Endometrial microvascular endothelial cells (primary cell): ENCODE measurements around the gene SCARB2. TPM values are rescaled to one million over a fixed set of nuclear protein-coding genes. Genes with fewer than 3 reads are reported as not detected.
"Not testable (repeated sequence)": the region's sequence is repeated elsewhere in the genome, so short reads cannot be mapped to it uniquely, and the experiment has no call there.

ENCODE experiments used
- in situ Hi-C: cut with HindIII; loops from 2 replicates; pipeline ENCODE4 v1.10.0; 2017; ENCODE audit warnings: low sequenced_read_pairs, low pct_unique_long_range_greater_than_20kb; ENCODE audit errors: inconsistent ontology term
- total RNA-seq: library from RNA; depleted of rRNA; stranded (reverse); fragments of >200 nt; gene quantifications from one replicate; pipeline ENCODE4 v1.2.3, GENCODE V29; 2015; ENCODE audit errors: inconsistent ontology term

SCARB2 gene, protein sequence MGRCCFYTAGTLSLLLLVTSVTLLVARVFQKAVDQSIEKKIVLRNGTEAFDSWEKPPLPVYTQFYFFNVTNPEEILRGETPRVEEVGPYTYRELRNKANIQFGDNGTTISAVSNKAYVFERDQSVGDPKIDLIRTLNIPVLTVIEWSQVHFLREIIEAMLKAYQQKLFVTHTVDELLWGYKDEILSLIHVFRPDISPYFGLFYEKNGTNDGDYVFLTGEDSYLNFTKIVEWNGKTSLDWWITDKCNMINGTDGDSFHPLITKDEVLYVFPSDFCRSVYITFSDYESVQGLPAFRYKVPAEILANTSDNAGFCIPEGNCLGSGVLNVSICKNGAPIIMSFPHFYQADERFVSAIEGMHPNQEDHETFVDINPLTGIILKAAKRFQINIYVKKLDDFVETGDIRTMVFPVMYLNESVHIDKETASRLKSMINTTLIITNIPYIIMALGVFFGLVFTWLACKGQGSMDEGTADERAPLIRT
- 132 TPM for total RNA-seq

DNA sequence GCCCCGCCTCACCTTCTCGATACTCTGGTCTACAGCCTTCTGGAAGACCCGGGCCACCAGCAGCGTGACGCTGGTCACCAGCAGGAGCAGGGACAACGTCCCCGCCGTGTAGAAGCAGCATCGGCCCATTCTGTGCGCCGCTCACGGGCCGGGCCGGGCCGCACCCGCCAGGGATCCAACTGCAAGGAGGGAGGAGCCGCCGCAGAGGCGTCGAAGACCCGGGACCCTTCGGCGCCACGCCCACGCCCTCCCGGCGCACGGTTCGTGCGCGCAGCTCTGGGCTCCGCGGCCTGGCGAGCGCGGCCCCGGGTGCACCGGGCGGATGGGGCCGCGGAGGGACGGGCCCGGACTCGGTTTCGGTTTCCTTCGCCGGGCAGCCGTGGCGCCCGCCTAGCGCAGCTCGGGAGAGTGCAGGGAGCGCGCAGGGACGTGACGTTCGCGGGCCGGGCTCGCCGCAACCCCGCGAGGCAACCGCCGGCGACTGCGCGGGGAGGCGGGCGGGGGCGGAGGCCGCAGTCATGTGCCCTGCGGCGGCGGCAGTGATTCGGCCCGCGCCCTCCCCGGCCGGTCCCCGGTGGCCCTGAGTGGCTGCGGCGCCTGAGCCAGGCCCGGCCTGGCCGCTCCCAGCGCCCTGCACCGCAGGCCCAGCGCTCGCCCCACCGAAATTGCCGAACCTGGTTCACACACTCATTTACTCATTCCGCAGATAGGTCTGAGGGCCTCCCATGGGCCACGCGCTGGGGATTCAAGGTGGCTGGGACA, at the start of gene SCARB2:
TSS of gene SCARB2 (minus strand) at position 410 of the 762 bp plus-strand sequence. CDS start at position 129, 281 bp downstream.
- in situ Hi-C loops = no loop called here

DNA sequence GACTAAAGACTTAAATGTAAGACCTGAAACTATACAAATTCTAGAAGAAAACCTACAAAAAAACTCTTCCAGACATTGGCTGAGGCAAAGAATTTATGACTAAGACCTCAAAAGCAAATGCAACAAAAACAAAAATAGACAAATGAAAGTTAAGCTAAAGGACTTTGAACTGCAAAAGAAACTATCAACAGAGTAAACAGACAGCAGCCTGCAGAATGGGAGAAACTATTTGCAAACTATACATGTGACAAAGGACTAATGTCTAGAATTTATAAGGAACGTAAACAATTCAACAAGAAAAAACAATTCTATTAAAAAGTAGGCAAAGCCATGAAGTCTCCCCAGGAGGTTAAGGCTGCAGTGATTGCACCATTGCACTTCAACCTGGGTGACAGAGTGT, 46.9 kb upstream of the SCARB2 start:
- in situ Hi-C loops = no loop called here

DNA sequence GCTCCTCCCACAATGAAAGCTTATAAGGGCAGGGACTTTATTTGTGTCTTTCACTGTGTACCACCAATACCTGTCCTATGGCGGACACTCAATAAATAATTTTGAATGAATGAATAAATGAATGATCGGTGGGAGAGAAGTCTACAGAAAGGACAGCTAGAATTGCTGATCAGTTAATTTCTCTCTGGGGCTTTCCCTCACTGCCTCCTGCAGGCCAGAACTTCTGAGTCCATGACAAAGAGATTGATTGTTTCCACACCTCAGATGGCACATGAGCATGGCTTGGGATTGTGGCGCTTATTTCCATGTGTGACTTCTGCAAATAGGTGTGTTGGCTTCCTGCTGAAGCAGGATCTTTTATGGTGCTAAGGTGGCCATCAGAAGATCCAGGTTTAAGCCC, 44.2 kb upstream of the SCARB2 start:
- in situ Hi-C loops = no loop called here

DNA sequence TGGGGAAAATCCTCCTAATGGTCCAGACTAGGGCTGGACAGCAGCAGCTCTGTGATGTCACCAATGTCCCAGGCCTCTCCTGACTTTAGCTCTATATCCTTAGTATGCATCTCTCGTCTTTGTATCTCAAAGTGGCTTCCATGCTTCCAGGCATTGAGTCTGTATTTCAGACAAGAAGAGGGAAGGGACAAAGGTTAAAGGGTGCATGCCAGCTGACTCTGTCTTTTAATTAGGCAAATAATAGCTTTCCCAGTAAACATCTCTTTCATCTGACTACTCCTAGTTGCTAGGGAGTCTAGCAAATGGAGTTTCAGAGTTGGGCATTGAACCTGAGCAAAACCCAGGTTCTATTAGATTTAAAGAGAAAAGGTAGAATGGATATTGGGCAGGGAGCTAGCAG, 43.3 kb upstream of the SCARB2 start:
- in situ Hi-C loops = no loop called here

DNA sequence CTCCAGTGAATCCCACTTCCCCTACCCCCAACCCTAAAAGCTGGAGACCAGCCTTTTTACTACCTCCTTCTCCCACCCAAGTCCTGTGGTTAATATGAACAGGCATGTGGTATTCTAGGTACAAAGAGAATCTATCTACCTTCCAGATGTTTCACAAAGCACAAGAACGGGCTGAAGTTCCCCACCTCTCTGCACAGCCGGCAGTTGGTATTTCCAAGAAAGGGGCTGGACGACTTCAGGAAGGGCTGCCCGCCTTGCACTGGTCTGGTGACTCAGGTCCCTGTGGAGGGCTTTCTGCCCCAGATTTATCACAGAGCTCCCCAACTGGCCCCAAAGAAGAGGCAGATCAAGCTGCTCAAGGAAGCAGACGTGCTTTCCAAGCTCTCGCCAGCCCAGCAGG, 42.4 kb upstream of the SCARB2 start:
- in situ Hi-C loops = no loop called here

DNA sequence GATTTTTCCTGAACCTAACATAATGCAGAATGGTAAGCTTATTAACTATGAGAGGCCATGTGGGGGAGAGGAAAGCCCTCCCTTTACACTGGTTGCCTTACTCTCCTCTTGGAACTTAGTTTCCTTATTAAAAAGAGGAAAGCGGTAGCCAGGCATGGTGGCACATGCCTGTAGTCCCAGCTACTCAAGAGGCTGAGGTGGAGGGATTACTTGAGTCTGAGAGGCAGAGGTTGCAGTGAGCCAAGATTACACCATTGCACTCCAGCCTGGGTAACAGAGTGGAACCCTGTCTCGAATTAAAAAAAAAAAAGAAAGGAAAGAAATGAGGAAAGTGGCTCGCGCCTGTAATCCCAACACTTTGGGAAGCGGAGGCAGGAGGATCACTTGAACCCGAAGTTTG, 39.9 kb upstream of the SCARB2 start:
- in situ Hi-C loops = no loop called here

DNA sequence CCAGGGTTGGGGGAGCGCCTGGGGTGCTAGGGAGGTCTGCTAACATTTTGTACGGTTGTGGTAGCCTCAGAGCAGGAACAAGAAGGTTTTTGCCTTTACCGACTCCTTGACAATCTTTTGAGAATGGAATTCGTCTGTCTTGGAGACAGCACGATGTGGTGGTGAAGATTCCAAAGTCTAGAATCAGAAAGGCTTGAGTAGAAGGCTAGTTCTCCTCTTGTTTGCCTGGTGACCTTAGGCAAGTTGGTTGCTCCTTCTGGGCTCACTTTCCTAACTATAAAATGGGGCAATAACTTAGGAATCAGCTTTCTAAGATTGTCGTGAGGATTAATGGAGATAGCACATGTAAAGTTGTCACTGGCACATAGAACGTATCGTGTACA, 38.6 kb upstream of the SCARB2 start:
- in situ Hi-C loops = no loop called here

DNA sequence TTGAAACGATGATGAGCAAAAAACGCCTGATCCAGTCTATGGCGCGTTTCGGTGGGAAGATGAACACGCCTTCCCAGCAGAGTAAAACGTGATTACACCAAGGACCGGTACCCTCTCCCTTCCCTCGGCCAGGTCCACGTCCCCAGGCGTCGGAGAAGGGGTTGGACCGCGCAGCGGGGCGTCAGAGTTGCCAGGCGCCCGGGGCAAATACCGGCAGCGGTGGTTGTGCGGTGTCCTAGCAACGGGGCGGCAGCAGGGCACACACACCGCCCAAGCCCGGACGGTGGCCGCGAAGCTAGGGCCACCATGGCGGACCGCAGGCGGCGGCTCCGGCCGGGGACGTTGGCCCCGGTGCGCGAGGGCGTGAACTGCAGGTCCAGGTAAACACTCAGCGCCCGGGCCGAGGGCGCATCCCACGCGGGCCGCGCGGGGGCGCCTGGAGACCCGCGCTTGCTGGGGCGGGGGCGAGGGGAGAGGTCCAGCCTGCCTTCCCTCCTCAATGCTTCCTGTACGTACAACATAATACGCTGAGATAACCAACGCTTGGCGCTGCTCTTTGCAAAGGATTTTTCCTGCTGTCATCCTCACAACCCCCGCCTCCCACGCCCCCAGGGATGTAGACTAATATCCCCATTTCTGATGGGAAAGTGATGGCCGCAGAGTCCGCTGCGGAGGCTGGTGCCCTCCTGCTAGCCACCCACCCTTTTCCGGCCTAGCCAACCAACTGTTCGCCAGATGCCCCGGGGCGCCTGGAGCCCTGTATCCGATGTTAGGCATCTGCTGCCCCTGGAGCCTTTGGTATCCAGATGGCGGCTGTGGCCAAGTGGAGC, 38.0 kb upstream of the SCARB2 start, which contains the start of gene FAM47E:
TSS of gene FAM47E (plus strand) at position 281 of the 830 bp plus-strand sequence. CDS start at position 307, 26 bp downstream.
- in situ Hi-C loops = no loop called here

DNA sequence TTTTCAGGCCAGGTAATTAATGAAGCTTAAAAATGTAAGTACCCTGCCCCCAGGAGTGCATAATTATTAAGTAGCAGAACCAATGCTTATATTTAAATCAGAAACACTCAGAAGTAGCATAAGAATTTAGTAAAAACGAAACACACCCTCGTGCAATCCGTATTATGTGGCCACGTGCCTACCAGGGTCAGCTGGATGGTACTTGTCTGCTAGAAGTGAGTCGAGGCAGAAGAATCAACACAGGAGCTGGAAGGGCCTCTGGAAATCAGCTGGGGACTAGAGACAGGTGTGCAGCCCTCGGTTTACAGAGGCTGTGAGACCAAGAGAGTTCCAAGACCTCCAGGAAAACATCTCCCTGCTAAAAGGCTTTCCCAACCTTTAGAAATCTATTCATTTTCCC, 37.3 kb upstream of the SCARB2 start:
- in situ Hi-C loops = no loop called here

DNA sequence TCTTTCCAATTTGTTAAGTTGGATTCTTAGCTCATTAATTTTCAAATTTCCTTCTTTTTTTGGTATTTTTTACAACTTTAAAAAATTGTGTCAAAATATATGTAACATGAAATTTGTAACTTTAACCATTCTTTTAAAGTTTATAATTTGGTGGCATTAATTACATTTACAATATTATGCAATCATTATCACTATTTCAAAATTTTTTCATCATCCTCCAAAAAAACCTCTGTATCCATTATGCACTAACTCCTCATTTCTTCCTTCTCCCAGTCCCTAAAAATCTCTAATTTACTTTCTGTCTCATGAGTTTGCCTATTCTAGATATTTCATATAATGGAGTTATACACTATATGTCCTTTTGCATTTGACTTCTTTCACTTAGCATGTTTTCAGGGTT, 33.2 kb upstream of the SCARB2 start:
- in situ Hi-C loops = no loop called here

DNA sequence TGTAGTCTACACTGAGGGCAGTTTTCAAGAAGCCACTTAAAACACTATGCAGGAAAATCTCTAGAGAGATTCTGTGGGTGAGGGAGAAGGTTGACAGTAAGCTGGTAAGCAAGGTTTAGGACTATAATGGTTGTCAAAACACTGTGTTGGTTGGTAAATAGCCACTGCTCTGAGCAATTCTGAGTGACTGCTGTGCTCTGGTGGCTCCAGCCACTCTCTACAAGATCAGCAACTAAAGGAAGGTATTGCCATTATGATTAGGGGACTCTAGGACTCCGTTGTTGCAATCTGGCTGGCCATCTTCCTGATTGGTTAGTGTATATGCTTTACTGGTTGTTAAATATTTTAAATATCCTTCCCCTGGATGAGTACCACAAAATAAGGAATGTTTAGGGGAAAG, 32.4 kb upstream of the SCARB2 start:
- in situ Hi-C loops = no loop called here

DNA sequence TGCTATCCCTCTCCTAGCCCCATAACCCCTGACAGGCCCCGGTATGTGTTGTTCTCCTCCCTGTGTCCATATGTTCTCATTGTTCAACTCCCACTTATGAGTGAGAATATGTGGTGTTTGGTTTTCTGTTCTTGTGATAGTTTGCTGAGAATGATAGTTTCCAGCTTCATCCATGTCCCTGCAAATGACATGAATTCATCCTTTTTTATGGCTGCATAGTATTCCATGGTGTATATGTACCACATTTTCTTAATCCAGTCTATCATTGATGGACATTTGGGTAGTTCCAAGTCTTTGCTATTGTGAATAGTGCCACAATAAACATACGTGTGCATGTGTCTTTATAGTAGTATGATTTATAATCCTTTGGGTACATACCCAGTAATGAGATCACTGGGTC, 30.3 kb upstream of the SCARB2 start:
- in situ Hi-C loops = not testable (repeated sequence)

DNA sequence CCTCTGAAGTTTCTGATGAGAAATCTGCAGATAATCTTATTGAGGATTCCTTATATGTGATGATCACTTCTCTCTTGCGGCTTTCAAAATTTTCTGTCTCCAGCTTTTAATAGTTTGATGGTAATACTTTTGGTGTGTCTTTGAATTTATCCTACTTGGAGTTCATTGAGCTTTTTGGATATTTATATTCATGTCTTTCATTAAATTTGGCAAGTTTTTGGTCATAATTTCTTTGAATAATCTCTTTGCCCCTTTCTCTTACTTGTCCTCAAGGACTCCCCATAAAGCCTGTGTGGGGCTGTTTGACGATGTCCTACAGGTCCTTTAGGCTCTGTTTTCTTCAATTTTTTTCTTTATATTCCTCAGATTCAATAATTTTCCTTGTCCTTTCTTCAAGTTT, 26.6 kb upstream of the SCARB2 start:
- in situ Hi-C loops = no loop called here

DNA sequence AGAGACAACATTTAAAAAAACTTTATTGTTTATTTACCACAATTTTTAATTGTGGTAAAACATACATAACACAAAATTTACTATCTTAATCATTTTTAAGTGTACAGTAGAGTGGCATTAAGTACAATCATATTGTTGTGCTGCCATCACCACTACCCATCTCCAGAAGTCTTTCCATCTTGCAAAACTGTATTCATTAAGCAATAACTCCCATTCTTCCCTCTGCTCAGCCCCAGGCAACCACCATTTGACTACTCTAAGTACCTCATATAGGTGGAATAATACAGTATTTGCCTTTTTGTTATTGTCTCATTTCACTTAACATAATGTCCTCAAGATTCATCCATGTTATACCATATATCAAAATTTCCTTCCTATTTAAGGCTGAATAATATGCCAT, 25.1 kb upstream of the SCARB2 start:
- in situ Hi-C loops = no loop called here

DNA sequence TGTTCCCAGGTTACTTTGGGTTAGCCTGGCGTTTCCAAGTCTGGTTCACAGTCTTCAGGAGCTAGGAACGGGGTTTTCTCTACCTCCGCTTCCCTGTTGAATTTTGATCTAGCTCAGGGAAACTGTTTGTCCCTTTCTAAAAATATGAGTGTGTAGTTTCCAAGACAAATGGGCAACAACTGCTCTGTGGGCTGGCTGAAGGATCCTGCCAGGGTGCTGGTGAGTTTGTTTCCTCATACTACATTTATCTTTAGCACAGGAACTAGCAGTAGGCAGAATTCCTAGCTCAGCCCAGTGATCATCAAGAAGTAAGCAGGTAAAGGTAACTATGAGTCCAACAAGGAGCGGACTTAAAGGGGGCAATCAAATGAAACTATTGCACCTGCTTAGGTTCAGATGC, 24.6 kb upstream of the SCARB2 start:
- in situ Hi-C loops = no loop called here

DNA sequence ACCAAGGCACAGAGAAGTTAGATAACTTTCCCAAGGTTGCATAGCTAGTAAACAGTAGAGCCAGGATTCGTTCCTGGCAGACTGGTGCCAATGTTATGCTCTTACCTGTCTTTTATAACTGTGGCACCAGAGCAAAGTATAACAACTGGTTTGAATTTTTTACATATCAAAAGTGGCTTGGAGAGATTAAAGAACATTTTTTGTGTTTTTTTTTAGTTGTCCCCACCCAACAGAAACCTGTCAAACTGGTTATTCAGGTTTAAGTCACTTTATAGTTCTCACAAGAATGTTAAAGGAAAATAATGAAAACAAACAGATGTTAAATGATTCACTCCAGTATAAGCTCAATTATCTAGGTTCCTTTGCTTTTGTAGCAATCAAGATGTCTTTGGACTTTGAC, 22.3 kb upstream of the SCARB2 start:
- in situ Hi-C loops = no loop called here

DNA sequence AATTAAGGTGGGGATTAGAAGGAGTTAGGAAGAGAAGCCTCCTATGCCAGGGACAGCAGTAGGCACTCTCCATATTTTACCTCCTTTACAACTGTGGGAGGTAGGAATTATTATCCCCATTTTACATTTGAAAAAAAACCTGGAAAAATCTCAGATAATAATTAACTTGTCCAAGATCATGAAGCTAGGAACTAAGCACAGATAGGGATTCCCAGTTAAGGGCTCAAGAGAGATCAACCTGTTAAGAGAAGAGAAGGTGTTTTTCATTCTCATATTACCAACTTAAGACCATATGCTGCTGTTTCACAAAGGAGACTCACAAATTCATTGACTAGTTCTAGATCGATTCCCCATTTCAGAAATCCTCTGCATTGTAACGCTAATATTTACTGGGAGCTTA, 21.8 kb upstream of the SCARB2 start:
- in situ Hi-C loops = no loop called here

DNA sequence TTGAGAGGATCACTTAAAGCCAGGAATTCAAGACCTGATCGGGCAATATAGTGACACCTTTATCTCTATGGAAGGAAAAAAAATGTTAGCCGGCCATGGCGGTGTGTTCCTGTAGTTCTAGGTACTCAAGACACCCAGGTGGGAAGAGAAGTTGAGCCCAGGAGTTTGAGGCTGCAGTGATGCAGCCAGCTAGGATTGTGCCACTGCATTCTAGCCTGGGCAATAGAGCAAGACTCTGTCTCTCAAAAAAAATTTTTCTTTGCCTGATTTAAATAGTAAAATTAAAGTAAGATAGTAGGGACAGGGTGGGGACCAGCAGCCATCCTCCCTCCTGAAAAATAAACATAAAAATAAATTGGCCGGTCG, 21.0 kb upstream of the SCARB2 start:
- in situ Hi-C loops = no loop called here

DNA sequence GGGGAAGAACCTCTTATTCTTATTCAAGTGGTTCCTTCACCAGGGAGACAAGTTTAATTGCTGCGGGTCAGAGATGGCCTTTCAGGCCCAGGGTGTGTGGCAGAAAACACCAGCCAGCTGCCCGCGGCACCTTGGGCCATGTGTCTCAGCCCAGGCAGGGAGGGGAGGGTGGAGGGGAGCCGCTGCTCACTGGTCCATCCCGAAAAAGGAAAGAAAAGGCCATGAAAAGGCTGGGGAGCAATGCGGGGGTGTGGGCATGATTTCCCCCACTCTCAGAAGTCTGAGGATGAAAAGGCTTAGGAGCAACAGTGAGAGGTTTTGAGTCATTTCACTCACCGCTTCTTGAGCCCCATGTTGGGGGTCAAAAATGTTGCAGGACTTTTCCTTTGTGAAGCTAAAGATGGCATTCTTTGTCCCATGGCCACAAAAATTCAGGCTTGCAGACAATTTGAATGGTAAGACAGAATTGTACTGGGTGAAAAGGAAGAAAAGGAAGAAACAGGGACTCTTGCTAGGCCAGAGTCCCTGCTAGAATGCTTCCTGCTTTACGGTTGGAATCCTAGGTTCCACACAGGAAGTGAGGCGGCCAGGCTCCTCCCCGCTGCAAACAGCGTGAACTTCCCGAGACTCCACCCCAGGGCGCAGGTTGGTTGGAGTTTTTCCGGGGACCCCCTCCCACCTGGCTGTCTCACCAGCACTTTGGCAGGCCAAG, 20.5 kb upstream of the SCARB2 start:
- in situ Hi-C loops = no loop called here
